Neural cell (in vitro differentiated cells): ENCODE results near the gene ZNF552. TPM values are rescaled to one million over a fixed set of nuclear protein-coding genes. Genes with fewer than 3 reads are reported as not detected.
A peak's percentile ranks its signal among the peaks of the same experiment; 100 is the strongest.

Experiments
- H2AFZ ChIP-seq: fragments of 200-600, 300-800 bp; sonication (generic), shearing (Covaris generic); 2 replicates; pipeline ENCODE4 v1.6.0; 2014; ENCODE audit warnings: low read depth, mild to moderate bottlenecking, antibody characterized with exemption, low read length, moderate library complexity
- H3F3A ChIP-seq: fragments of 200-600 bp; shearing (Covaris generic); 2 replicates; pipeline ENCODE4 v1.6.1; 2016; ENCODE audit warnings: mild to moderate bottlenecking, moderate library complexity, mixed read lengths, antibody characterized with exemption, low read length; ENCODE audit not compliant: insufficient read depth, poor library complexity, severe bottlenecking
- H3K27ac ChIP-seq: fragments of 200-600, 300-800 bp; sonication (generic), shearing (Covaris generic); 2 replicates; pipeline ENCODE4 v1.5.1; 2014; ENCODE audit warnings: mild to moderate bottlenecking, low read length, moderate library complexity
- H3K27me3 ChIP-seq: fragments of 300-800, 200-600 bp; sonication (generic), shearing (Covaris generic); 2 replicates; pipeline ENCODE4 v1.6.0; 2014; ENCODE audit warnings: mild to moderate bottlenecking, low read depth, low read length, moderate library complexity; ENCODE audit not compliant: insufficient read depth
- H3K36me3 ChIP-seq: fragments of 300-800, 200-600 bp; sonication (generic), shearing (Covaris generic); 2 replicates; pipeline ENCODE4 v1.5.1; 2014; ENCODE audit warnings: mild to moderate bottlenecking, antibody characterized with exemption, low read length, moderate library complexity; ENCODE audit not compliant: insufficient read depth
- H3K4me2 ChIP-seq: fragments of 300-800, 200-600 bp; sonication (generic), shearing (Covaris generic); 2 replicates; pipeline ENCODE4 v1.6.0; 2014; ENCODE audit warnings: mild to moderate bottlenecking, low read length
- H3K4me3 ChIP-seq: fragments of 300-800, 200-600 bp; sonication (generic), shearing (Covaris generic); 2 replicates; pipeline ENCODE4 v1.5.1; 2014; ENCODE audit warnings: mild to moderate bottlenecking, low read length, moderate library complexity
- H3K79me2 ChIP-seq: fragments of 200-600 bp; shearing (Covaris generic); replicated peaks from 2 replicates; pipeline ENCODE4 v1.6.0; 2014; ENCODE audit warnings: mild to moderate bottlenecking, low read length, moderate library complexity; ENCODE audit not compliant: insufficient read depth
- H3K9ac ChIP-seq: fragments of 300-800, 200-600 bp; sonication (generic), shearing (Covaris generic); 2 replicates; pipeline ENCODE4 v1.6.1; 2016; ENCODE audit warnings: mild to moderate bottlenecking, low read length, mixed read lengths
- H3K9me2 ChIP-seq: fragments of 200-600 bp; shearing (Covaris generic); 2 replicates; pipeline ENCODE4 v1.6.1; 2016; ENCODE audit warnings: mild to moderate bottlenecking, low read length, mixed read lengths; ENCODE audit not compliant: insufficient read depth
- H3K9me3 ChIP-seq: fragments of 200-600, 300-800 bp; sonication (generic), shearing (Covaris generic); 2 replicates; pipeline ENCODE4 v1.6.1; 2016; ENCODE audit warnings: mild to moderate bottlenecking, mixed run types, low read length, moderate library complexity, mixed read lengths
- H4K20me1 ChIP-seq: fragments of 200-600 bp; shearing (Covaris generic); 2 replicates; pipeline ENCODE4 v1.6.1; 2016; ENCODE audit warnings: mild to moderate bottlenecking, mixed run types; ENCODE audit not compliant: insufficient read depth
- EP300 ChIP-seq: fragments of 450-650 bp; conservative IDR thresholded peaks from 2 replicates; pipeline ENCODE4 v1.6.1; 2014; ENCODE audit warnings: antibody characterized with exemption, mild to moderate bottlenecking, moderate library complexity; ENCODE audit not compliant: poor library complexity, severe bottlenecking
- EZH2 ChIP-seq: fragments of 200-600, 300-800 bp; shearing (Covaris generic), sonication (generic); IDR thresholded peaks from 2 replicates; pipeline ENCODE4 v1.6.1; 2014; ENCODE audit warnings: antibody characterized with exemption, low read length, borderline replicate concordance, mild to moderate bottlenecking; ENCODE audit not compliant: insufficient read depth, poor library complexity, severe bottlenecking
- MXI1 ChIP-seq: fragments of 450-650 bp; conservative IDR thresholded peaks from 2 replicates; pipeline ENCODE4 v1.6.1; 2014; ENCODE audit warnings: antibody characterized with exemption, mild to moderate bottlenecking; ENCODE audit not compliant: poor library complexity, severe bottlenecking
- RAD21 ChIP-seq: fragments of 450-650 bp; conservative IDR thresholded peaks from 2 replicates; pipeline ENCODE4 v1.6.1; 2014; ENCODE audit warnings: antibody characterized with exemption, mild to moderate bottlenecking, moderate library complexity
- TAF1 ChIP-seq: IDR thresholded peaks from 2 replicates; pipeline ENCODE4 v1.6.1; 2012; ENCODE audit warnings: low read depth
- polyA plus RNA-seq: library from polyadenylated mRNA; depleted of rRNA; stranded (reverse); fragments of >200 nt; gene quantifications from 2 replicates; pipeline ENCODE4 v1.2.3, GENCODE V29; 2014
- TF ChIP-seq, protein P1 (sequence below): IDR thresholded peaks from 2 replicates; pipeline ENCODE4 v1.6.1; 2012; ENCODE audit warnings: borderline replicate concordance
- TF ChIP-seq, protein P2 (sequence below): fragments of 450-650 bp; IDR thresholded peaks from 2 replicates; pipeline ENCODE4 v1.5.1; 2014; ENCODE audit warnings: antibody characterized with exemption, mild to moderate bottlenecking, moderate library complexity; ENCODE audit not compliant: poor library complexity, severe bottlenecking

The ZNF552 gene
- polyA plus RNA-seq, 1 donor from 2014 or later: 8.8 TPM

DNA sequence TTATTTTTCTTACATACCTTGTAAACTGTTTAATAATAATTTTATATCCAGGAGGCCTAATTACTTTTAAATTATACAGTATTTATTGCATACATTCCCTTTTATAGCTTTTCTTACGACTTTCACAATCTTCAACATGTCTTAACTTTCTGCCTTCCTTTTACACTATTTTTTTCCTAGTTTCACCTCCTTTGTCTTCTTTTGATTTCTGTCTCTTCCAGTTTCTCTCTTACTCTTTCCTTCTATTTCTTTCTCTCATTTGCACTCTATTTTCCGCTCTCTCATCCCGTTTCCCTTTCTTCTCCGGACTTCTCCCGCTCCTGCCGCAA, 11.5 kb downstream of the ZNF552 start:
- no peaks in the 10 kb centered on the region for H3K27me3 ChIP-seq
- no peaks in the 10 kb centered on the region for H3K36me3 ChIP-seq
- H3K9me3 ChIP-seq: no peaks in the 10 kb centered on the region
- peak overlapping the region; percentile 96 for H3K27ac ChIP-seq
- H4K20me1 ChIP-seq: no peaks in the 10 kb centered on the region
- H3K9ac ChIP-seq: peak overlapping the region; percentile 88
- TF ChIP-seq, protein P1, sequence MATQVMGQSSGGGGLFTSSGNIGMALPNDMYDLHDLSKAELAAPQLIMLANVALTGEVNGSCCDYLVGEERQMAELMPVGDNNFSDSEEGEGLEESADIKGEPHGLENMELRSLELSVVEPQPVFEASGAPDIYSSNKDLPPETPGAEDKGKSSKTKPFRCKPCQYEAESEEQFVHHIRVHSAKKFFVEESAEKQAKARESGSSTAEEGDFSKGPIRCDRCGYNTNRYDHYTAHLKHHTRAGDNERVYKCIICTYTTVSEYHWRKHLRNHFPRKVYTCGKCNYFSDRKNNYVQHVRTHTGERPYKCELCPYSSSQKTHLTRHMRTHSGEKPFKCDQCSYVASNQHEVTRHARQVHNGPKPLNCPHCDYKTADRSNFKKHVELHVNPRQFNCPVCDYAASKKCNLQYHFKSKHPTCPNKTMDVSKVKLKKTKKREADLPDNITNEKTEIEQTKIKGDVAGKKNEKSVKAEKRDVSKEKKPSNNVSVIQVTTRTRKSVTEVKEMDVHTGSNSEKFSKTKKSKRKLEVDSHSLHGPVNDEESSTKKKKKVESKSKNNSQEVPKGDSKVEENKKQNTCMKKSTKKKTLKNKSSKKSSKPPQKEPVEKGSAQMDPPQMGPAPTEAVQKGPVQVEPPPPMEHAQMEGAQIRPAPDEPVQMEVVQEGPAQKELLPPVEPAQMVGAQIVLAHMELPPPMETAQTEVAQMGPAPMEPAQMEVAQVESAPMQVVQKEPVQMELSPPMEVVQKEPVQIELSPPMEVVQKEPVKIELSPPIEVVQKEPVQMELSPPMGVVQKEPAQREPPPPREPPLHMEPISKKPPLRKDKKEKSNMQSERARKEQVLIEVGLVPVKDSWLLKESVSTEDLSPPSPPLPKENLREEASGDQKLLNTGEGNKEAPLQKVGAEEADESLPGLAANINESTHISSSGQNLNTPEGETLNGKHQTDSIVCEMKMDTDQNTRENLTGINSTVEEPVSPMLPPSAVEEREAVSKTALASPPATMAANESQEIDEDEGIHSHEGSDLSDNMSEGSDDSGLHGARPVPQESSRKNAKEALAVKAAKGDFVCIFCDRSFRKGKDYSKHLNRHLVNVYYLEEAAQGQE: peak; percentile 3
- TF ChIP-seq TAF1: no peak
- peak overlapping the region; percentile 67 for H3K4me3 ChIP-seq
- H3F3A ChIP-seq: peaks cover 3% of the 10 kb centered on the region
- H3K4me2 ChIP-seq: peak overlapping the region; percentile 69
- peaks cover 4% of the 10 kb centered on the region for H3K79me2 ChIP-seq
- H3K9me2 ChIP-seq: no peaks in the 10 kb centered on the region
- peak overlapping the region; percentile 69 for H2AFZ ChIP-seq

DNA sequence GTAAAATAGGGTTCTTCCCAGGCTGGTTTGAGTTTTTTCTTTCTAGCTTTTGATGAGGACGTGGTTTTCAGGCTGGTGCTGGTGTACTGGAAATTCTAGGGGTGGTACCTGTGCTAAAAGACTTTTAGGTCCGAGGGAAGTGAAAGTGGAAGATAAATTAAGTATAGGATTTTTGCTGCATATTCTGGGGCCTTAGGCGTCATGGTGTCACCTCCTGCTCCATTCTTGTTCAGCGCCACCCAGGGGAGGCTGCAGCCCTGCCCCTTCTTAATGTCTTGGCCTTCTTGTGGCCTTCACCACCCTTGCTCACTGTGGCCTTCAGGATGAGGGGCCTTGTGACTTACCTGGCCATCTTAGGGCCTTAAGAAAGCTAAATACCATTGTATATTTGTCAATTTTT, 12.4 kb downstream of the ZNF552 start:
- H3K9me2 ChIP-seq: no peaks in the 10 kb centered on the region
- no peak overlapping the region for H2AFZ ChIP-seq
- H4K20me1 ChIP-seq: no peaks in the 10 kb centered on the region
- H3K4me3 ChIP-seq: no peak overlapping the region
- no peak overlapping the region for H3K27ac ChIP-seq
- peaks cover 3% of the 10 kb centered on the region for H3F3A ChIP-seq
- H3K36me3 ChIP-seq: no peaks in the 10 kb centered on the region
- H3K27me3 ChIP-seq: no peaks in the 10 kb centered on the region
- peaks cover under 1% of the 10 kb centered on the region for H3K79me2 ChIP-seq
- no peak overlapping the region for H3K4me2 ChIP-seq
- no peak overlapping the region for H3K9ac ChIP-seq
- no peaks in the 10 kb centered on the region for H3K9me3 ChIP-seq
- TF ChIP-seq RAD21: no peak
- no peak for TF ChIP-seq MXI1
- TF ChIP-seq EZH2: no peak
- TF ChIP-seq, protein P1: no peak
- TF ChIP-seq, protein P2, sequence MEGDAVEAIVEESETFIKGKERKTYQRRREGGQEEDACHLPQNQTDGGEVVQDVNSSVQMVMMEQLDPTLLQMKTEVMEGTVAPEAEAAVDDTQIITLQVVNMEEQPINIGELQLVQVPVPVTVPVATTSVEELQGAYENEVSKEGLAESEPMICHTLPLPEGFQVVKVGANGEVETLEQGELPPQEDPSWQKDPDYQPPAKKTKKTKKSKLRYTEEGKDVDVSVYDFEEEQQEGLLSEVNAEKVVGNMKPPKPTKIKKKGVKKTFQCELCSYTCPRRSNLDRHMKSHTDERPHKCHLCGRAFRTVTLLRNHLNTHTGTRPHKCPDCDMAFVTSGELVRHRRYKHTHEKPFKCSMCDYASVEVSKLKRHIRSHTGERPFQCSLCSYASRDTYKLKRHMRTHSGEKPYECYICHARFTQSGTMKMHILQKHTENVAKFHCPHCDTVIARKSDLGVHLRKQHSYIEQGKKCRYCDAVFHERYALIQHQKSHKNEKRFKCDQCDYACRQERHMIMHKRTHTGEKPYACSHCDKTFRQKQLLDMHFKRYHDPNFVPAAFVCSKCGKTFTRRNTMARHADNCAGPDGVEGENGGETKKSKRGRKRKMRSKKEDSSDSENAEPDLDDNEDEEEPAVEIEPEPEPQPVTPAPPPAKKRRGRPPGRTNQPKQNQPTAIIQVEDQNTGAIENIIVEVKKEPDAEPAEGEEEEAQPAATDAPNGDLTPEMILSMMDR: no peak
- TF ChIP-seq EP300: no peak
